ENCODE data around the gene SPNS3. TPM values are rescaled to one million over a fixed set of nuclear protein-coding genes. Genes with fewer than 3 reads are reported as not detected.
A peak's percentile ranks its signal among the peaks of the same experiment; 100 is the strongest.

Gene SPNS3
- total RNA-seq, 2 donors from 2014 or later, result 1.8 to 1.9 TPM

GRCh38 chr17:4409659-4410058 lies 24.1 kb upstream of the SPNS3 start:
- Mint-ChIP-seq H3K27ac (no peak overlapping the region), H3K27me3 (no peaks in the 10 kb centered on the region), H3K36me3 (ENCODE audit: low read depth) (no peaks in the 10 kb centered on the region), H3K4me3 (no peak overlapping the region), H3K4me1 (peaks cover 6% of the 10 kb centered on the region)
- DNase-seq (no peak), ATAC-seq (no peak)
- no peaks in the 10 kb centered on the region for H3K9me3 ChIP-seq (ENCODE audit: control insufficient read depth, low read length, poor library complexity, severe bottlenecking)

- Mint-ChIP-seq H3K4me1 (peaks cover 6% of the 10 kb centered on the region), H3K4me3 (no peak overlapping the region), H3K27me3 (no peaks in the 10 kb centered on the region), H3K36me3 (ENCODE audit: low read depth) (no peaks in the 10 kb centered on the region), H3K27ac (no peak overlapping the region)
- ATAC-seq, result no peak
- H3K9me3 ChIP-seq (ENCODE audit: control insufficient read depth, low read length, poor library complexity, severe bottlenecking), result no peaks in the 10 kb centered on the region
- no peak for DNase-seq
Observed at GRCh38 chr17:4411201-4411600, 22.5 kb upstream of the SPNS3 start.

GRCh38 chr17:4412933-4413831 lies 20.6 kb upstream of the SPNS3 start:
- DNase-seq (peak; percentile 77 to 93 (median 87)), ATAC-seq (peak; percentile 99)
- no peaks in the 10 kb centered on the region for H3K9me3 ChIP-seq (ENCODE audit: control insufficient read depth, low read length, poor library complexity, severe bottlenecking)
- Mint-ChIP-seq H3K4me3 (peak overlapping the region; percentile 74), H3K36me3 (ENCODE audit: low read depth) (no peaks in the 10 kb centered on the region), H3K27ac (no peak overlapping the region), H3K4me1 (peaks cover 6% of the 10 kb centered on the region), H3K27me3 (no peaks in the 10 kb centered on the region)

- no peaks in the 10 kb centered on the region for H3K27me3 Mint-ChIP-seq
Observed at GRCh38 chr17:4417129-4417667, 16.5 kb upstream of the SPNS3 start.

GRCh38 chr17:4420692-4421131 lies 13.0 kb upstream of the SPNS3 start:
- no peaks in the 10 kb centered on the region for H3K36me3 Mint-ChIP-seq (ENCODE audit: low read depth)
- DNase-seq (peak in 2 of 3 donors; percentile 16 to 31), ATAC-seq (peak; percentile 90)
- H3K4me1 Mint-ChIP-seq, result no peaks in the 10 kb centered on the region
- no peaks in the 10 kb centered on the region for H3K27me3 Mint-ChIP-seq
- H3K27ac Mint-ChIP-seq, result no peak overlapping the region
- no peaks in the 10 kb centered on the region for H3K9me3 ChIP-seq (ENCODE audit: control insufficient read depth, low read length, poor library complexity, severe bottlenecking)
- H3K4me3 Mint-ChIP-seq, result peak overlapping the region; percentile 63

More at GRCh38 chr17:4417129-4417667, 16.5 kb upstream of the SPNS3 start:
- DNase-seq, result no peak
- ATAC-seq, result no peak
- Mint-ChIP-seq H3K27ac (no peak overlapping the region), H3K36me3 (ENCODE audit: low read depth) (no peaks in the 10 kb centered on the region), H3K4me3 (no peak overlapping the region), H3K4me1 (peaks cover 6% of the 10 kb centered on the region)
- H3K9me3 ChIP-seq (ENCODE audit: control insufficient read depth, low read length, poor library complexity, severe bottlenecking), result no peaks in the 10 kb centered on the region

- H3K9me3 ChIP-seq (ENCODE audit: control insufficient read depth, low read length, poor library complexity, severe bottlenecking), result no peaks in the 10 kb centered on the region
- Mint-ChIP-seq H3K4me1 (no peaks in the 10 kb centered on the region), H3K27me3 (no peaks in the 10 kb centered on the region), H3K27ac (no peak overlapping the region), H3K36me3 (ENCODE audit: low read depth) (no peaks in the 10 kb centered on the region), H3K4me3 (no peak overlapping the region)
- no peak for DNase-seq
- no peak for ATAC-seq
Observed at GRCh38 chr17:4422864-4423263, 10.9 kb upstream of the SPNS3 start.

- H3K9me3 ChIP-seq (ENCODE audit: control insufficient read depth, low read length, poor library complexity, severe bottlenecking), result no peaks in the 10 kb centered on the region
- Mint-ChIP-seq H3K27ac (no peak overlapping the region), H3K4me3 (no peak overlapping the region), H3K27me3 (no peaks in the 10 kb centered on the region), H3K4me1 (no peaks in the 10 kb centered on the region), H3K36me3 (ENCODE audit: low read depth) (no peaks in the 10 kb centered on the region)
- DNase-seq, result no peak
- ATAC-seq, result no peak
Observed at GRCh38 chr17:4425398-4425797, 8.3 kb upstream of the SPNS3 start.

- H3K9me3 ChIP-seq (ENCODE audit: control insufficient read depth, low read length, poor library complexity, severe bottlenecking), result no peaks in the 10 kb centered on the region
- ATAC-seq (no peak), DNase-seq (no peak)
- no peak overlapping the region for H3K27ac Mint-ChIP-seq
- H3K4me1 Mint-ChIP-seq, result no peaks in the 10 kb centered on the region
- H3K4me3 Mint-ChIP-seq, result no peak overlapping the region
- H3K36me3 Mint-ChIP-seq (ENCODE audit: low read depth), result no peaks in the 10 kb centered on the region
- H3K27me3 Mint-ChIP-seq, result no peaks in the 10 kb centered on the region
Observed at GRCh38 chr17:4426499-4427208, 7.1 kb upstream of the SPNS3 start.

GRCh38 chr17:4427505-4427904 lies 6.2 kb upstream of the SPNS3 start:
- H3K9me3 ChIP-seq (ENCODE audit: control insufficient read depth, low read length, poor library complexity, severe bottlenecking), result no peaks in the 10 kb centered on the region
- Mint-ChIP-seq H3K27me3 (no peaks in the 10 kb centered on the region), H3K4me3 (no peak overlapping the region), H3K36me3 (ENCODE audit: low read depth) (no peaks in the 10 kb centered on the region), H3K4me1 (no peaks in the 10 kb centered on the region), H3K27ac (no peak overlapping the region)
- DNase-seq, result no peak
- ATAC-seq, result no peak

- no peak overlapping the region for H3K4me3 Mint-ChIP-seq
- ATAC-seq (no peak), DNase-seq (no peak)
- no peak overlapping the region for H3K27ac Mint-ChIP-seq
- H3K4me1 Mint-ChIP-seq, result peaks cover 14% of the 10 kb centered on the region
- peaks cover 17% of the 10 kb centered on the region for H3K27me3 Mint-ChIP-seq
- no peaks in the 10 kb centered on the region for H3K9me3 ChIP-seq (ENCODE audit: control insufficient read depth, low read length, poor library complexity, severe bottlenecking)
- peaks cover 3% of the 10 kb centered on the region for H3K36me3 Mint-ChIP-seq (ENCODE audit: low read depth)
Observed at GRCh38 chr17:4436381-4436780, 2.6 kb downstream of the SPNS3 start.

GRCh38 chr17:4436846-4437245 lies 3.1 kb downstream of the SPNS3 start:
- ATAC-seq (no peak), DNase-seq (no peak)
- Mint-ChIP-seq H3K36me3 (ENCODE audit: low read depth) (peaks cover 3% of the 10 kb centered on the region), H3K4me1 (peaks cover 14% of the 10 kb centered on the region), H3K4me3 (no peak overlapping the region), H3K27me3 (peaks cover 17% of the 10 kb centered on the region), H3K27ac (no peak overlapping the region)
- H3K9me3 ChIP-seq (ENCODE audit: control insufficient read depth, low read length, poor library complexity, severe bottlenecking), result no peaks in the 10 kb centered on the region

GRCh38 chr17:4438162-4438944 lies 4.6 kb downstream of the SPNS3 start:
- Mint-ChIP-seq H3K27me3 (peaks cover 15% of the 10 kb centered on the region), H3K36me3 (ENCODE audit: low read depth) (peaks cover 3% of the 10 kb centered on the region), H3K4me1 (peaks cover 13% of the 10 kb centered on the region), H3K27ac (no peak overlapping the region), H3K4me3 (no peak overlapping the region)
- DNase-seq, result no peak
- ATAC-seq, result no peak
- H3K9me3 ChIP-seq (ENCODE audit: control insufficient read depth, low read length, poor library complexity, severe bottlenecking), result no peaks in the 10 kb centered on the region

GRCh38 chr17:4440021-4440420 lies 6.3 kb downstream of the SPNS3 start:
- no peaks in the 10 kb centered on the region for H3K9me3 ChIP-seq (ENCODE audit: control insufficient read depth, low read length, poor library complexity, severe bottlenecking)
- ATAC-seq (no peak), DNase-seq (no peak)
- H3K27me3 Mint-ChIP-seq, result peaks cover 13% of the 10 kb centered on the region
- H3K4me1 Mint-ChIP-seq, result peaks cover 6% of the 10 kb centered on the region
- no peak overlapping the region for H3K4me3 Mint-ChIP-seq
- no peak overlapping the region for H3K27ac Mint-ChIP-seq
- peaks cover 3% of the 10 kb centered on the region for H3K36me3 Mint-ChIP-seq (ENCODE audit: low read depth)

All from T-helper 17 cell (primary cell).